HG03520 (cell line): ENCODE measurements around the gene ADAMTSL2.

Source experiments
- ATAC-seq: cut with Tn5 transposase; IDR thresholded peaks from one replicate; pipeline ENCODE4 v1.9.1; 2021; ENCODE audit warnings: mild to moderate bottlenecking, moderate library complexity; ENCODE audit not compliant: unreplicated experiment

ADAMTSL2 gene

GRCh38 chr9:133516256-133516960, 18.1 kb upstream of the ADAMTSL2 start:
- ATAC-seq, result no peak

GRCh38 chr9:133516961-133517350, 17.5 kb upstream of the ADAMTSL2 start:
- ATAC-seq, result no peak

GRCh38 chr9:133517711-133518110, 16.8 kb upstream of the ADAMTSL2 start:
- ATAC-seq, result no peak

- no peak for ATAC-seq
Measured at GRCh38 chr9:133518200-133518599, 16.3 kb upstream of the ADAMTSL2 start.

GRCh38 chr9:133518706-133519449, 15.6 kb upstream of the ADAMTSL2 start:
- ATAC-seq, result no peak

- no peak for ATAC-seq
Measured at GRCh38 chr9:133519693-133520092, 14.8 kb upstream of the ADAMTSL2 start.

- no peak for ATAC-seq
Measured at GRCh38 chr9:133520121-133520835, 14.2 kb upstream of the ADAMTSL2 start.

- ATAC-seq, result no peak
Measured at GRCh38 chr9:133521122-133522072, 13.1 kb upstream of the ADAMTSL2 start.

- ATAC-seq, result no peak
Measured at GRCh38 chr9:133522073-133522910, 12.2 kb upstream of the ADAMTSL2 start.

GRCh38 chr9:133523106-133523505, 11.4 kb upstream of the ADAMTSL2 start:
- no peak for ATAC-seq

- ATAC-seq, result no peak
Measured at GRCh38 chr9:133524146-133524545, 10.4 kb upstream of the ADAMTSL2 start.

- no peak for ATAC-seq
Measured at GRCh38 chr9:133524679-133525228, 9.8 kb upstream of the ADAMTSL2 start, which contains the start of gene MYMK. TSS of gene MYMK (minus strand) at chr9:133524959. CDS start at chr9:133524844, 115 bp downstream.

GRCh38 chr9:133525677-133526076, 8.8 kb upstream of the ADAMTSL2 start:
- ATAC-seq, result no peak

- no peak for ATAC-seq
Measured at GRCh38 chr9:133526721-133527321, 7.7 kb upstream of the ADAMTSL2 start.

- ATAC-seq, result no peak
Measured at GRCh38 chr9:133527444-133527920, 7.0 kb upstream of the ADAMTSL2 start.

- ATAC-seq, result no peak
Measured at GRCh38 chr9:133528001-133528875, 6.3 kb upstream of the ADAMTSL2 start.

GRCh38 chr9:133528876-133529241, 5.6 kb upstream of the ADAMTSL2 start:
- no peak for ATAC-seq

GRCh38 chr9:133529457-133529856, 5.0 kb upstream of the ADAMTSL2 start:
- ATAC-seq, result no peak
